Skeletal muscle satellite cell (primary cell): Measurements from ENCODE around the gene NPTN.
"Not testable (repeated sequence)": the region's sequence is repeated elsewhere in the genome, so short reads cannot be mapped to it uniquely, and the experiment has no call there.

Source experiments
- H3K27me3 ChIP-seq: 2 replicates; pipeline ENCODE4 v1.7.0; 2013; ENCODE audit warnings: low read length; ENCODE audit not compliant: control insufficient read depth, insufficient read depth
- H3K36me3 ChIP-seq: 2 replicates; pipeline ENCODE4 v1.7.0; 2013; ENCODE audit warnings: mild to moderate bottlenecking, control low read depth, low read length; ENCODE audit not compliant: insufficient read depth
- H3K4me1 ChIP-seq: 2 replicates; pipeline ENCODE4 v1.7.0; 2013; ENCODE audit warnings: low read length; ENCODE audit not compliant: control insufficient read depth, insufficient read depth
- H3K4me2 ChIP-seq: 2 replicates; pipeline ENCODE4 v1.7.0; 2013; ENCODE audit warnings: mild to moderate bottlenecking, low read length
- H3K4me3 ChIP-seq: 2 replicates; pipeline ENCODE4 v1.7.0; 2013; ENCODE audit warnings: low read length
- H3K9ac ChIP-seq: 2 replicates; pipeline ENCODE4 v1.7.0; 2013; ENCODE audit warnings: mild to moderate bottlenecking, low read depth, low read length, moderate library complexity
- H3K9me3 ChIP-seq: replicated peaks from 2 replicates; pipeline ENCODE4 v1.7.0; 2013; ENCODE audit warnings: mild to moderate bottlenecking, control low read depth, low read length

The NPTN gene

DNA sequence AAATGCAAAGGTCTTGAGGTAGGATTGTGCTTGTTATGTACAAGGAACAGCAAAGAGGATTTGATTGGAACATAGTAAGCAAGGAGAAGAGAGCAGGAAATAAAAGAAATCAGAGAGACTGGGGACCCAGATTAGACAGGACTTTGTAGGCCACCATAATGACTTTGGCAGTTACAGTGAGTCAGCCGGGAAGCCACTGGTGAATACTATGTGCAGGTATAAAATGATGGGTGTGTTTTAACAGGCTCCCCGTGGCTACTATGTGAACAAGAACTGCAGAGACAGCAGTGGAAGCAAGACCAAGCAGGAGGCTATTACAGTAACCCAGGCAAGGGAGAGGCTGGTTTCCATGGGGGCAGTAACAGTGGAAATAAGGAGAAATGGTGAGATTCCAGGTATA, 55.2 kb downstream of the NPTN start:
- H3K36me3 ChIP-seq, result peaks cover 62% of the 10 kb centered on the region
- no peaks in the 10 kb centered on the region for H3K9me3 ChIP-seq

GRCh38 chr15:73577593-73577992, 55.6 kb downstream of the NPTN start:
- not testable (repeated sequence) for H3K9me3 ChIP-seq, H3K27me3 ChIP-seq, H3K4me3 ChIP-seq, H3K4me1 ChIP-seq, H3K4me2 ChIP-seq, H3K9ac ChIP-seq
- peaks cover 62% of the 10 kb centered on the region for H3K36me3 ChIP-seq

More for the DNA sequence above, 55.2 kb downstream of the NPTN start:
- no peaks in the 10 kb centered on the region for H3K4me1 ChIP-seq
- H3K4me3 ChIP-seq, result no peak overlapping the region
- no peaks in the 10 kb centered on the region for H3K27me3 ChIP-seq
- H3K4me2 ChIP-seq, result no peak overlapping the region
- H3K9ac ChIP-seq, result no peak overlapping the region

DNA sequence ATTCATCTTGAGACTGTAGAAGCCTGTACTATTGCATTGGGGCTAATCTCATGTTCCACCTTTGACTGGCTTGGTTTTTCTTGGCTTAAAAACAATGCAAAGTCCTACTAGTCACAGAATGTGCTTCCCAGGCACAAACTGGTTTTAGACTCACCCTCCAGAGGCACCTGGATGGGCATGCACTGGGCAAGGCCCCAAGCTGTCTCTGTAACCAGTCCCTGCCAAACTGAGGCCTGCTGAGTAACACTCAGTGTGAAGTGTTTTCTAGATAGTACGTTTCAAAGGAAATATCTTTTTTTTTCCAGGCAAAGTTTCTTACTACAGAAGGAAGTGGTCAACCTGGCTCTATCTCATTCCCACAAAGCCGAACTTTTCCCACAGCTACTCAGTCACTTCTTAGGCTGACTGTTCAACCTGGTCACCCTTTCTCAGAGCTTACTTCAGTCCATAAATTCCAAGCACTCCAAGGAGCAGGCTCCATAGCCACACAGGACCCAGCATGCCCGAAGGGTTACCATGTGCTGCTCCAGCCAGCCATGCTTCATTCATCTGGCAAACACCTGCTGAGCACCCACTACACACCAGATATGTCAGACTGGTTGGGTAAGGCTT, 57.4 kb downstream of the NPTN start:
- H3K9ac ChIP-seq, result no peak overlapping the region
- H3K4me1 ChIP-seq, result no peaks in the 10 kb centered on the region
- H3K4me3 ChIP-seq, result no peak overlapping the region
- peaks cover 67% of the 10 kb centered on the region for H3K36me3 ChIP-seq
- no peaks in the 10 kb centered on the region for H3K27me3 ChIP-seq
- H3K9me3 ChIP-seq, result no peaks in the 10 kb centered on the region
- H3K4me2 ChIP-seq, result no peak overlapping the region

GRCh38 chr15:73573572-73573971, 59.6 kb downstream of the NPTN start:
- no peaks in the 10 kb centered on the region for H3K4me1 ChIP-seq
- H3K36me3 ChIP-seq, result peaks cover 76% of the 10 kb centered on the region
- no peak overlapping the region for H3K4me2 ChIP-seq
- H3K4me3 ChIP-seq, result no peak overlapping the region
- no peaks in the 10 kb centered on the region for H3K9me3 ChIP-seq
- H3K27me3 ChIP-seq, result no peaks in the 10 kb centered on the region
- H3K9ac ChIP-seq, result no peak overlapping the region

DNA sequence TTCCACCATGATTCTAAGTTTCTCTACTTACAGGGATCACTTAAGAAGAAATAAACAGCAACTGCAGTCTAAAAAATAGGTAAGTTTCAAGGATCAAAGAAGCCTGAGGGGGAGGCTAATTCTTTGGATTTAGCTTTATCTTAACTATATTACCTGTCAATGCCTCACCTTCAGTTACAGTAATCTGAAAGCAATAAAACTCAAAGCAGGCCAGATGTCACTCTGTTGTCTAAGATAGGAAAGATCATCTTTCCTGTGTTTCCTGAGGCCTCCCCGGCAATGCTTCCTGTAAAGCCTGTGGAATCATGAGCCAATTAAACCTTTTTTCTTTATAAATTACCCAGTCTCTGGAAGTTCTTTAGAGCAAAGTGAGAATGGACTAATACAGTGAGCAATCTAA, 60.2 kb downstream of the NPTN start:
- Histone ChIP-seq H3K36me3 (peaks cover 78% of the 10 kb centered on the region), H3K9ac (no peak overlapping the region), H3K4me3 (no peak overlapping the region), H3K4me1 (no peaks in the 10 kb centered on the region), H3K27me3 (no peaks in the 10 kb centered on the region), H3K4me2 (no peak overlapping the region), H3K9me3 (no peaks in the 10 kb centered on the region)

GRCh38 chr15:73572296-73572695, 60.9 kb downstream of the NPTN start:
- H3K4me2 ChIP-seq, result no peak overlapping the region
- peaks cover 77% of the 10 kb centered on the region for H3K36me3 ChIP-seq
- no peaks in the 10 kb centered on the region for H3K4me1 ChIP-seq
- no peak overlapping the region for H3K9ac ChIP-seq
- H3K27me3 ChIP-seq, result no peaks in the 10 kb centered on the region
- H3K9me3 ChIP-seq, result no peaks in the 10 kb centered on the region
- H3K4me3 ChIP-seq, result no peak overlapping the region

DNA sequence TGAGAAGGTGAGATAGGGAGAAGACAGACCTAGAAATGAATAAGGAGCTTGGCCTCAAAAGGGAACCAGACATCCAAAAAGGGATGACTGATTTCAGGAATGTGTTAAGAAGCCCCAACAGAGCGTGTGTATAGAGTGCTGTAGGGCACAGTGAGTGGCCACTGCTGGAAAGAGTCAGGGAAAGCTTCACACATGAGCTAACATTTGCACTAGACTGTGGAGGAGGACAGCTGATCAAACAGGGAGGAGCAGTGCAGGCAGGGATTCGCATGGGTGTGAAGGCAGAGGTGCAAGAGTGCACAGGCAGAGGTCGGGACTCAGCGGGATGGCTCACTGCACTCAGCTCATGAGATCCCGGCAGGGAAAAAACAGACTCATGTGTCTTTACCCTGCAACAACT, 61.8 kb downstream of the NPTN start:
- H3K36me3 ChIP-seq, result peaks cover 81% of the 10 kb centered on the region
- H3K9me3 ChIP-seq, result no peaks in the 10 kb centered on the region
- no peaks in the 10 kb centered on the region for H3K4me1 ChIP-seq
- no peak overlapping the region for H3K9ac ChIP-seq
- H3K27me3 ChIP-seq, result no peaks in the 10 kb centered on the region
- no peak overlapping the region for H3K4me3 ChIP-seq
- H3K4me2 ChIP-seq, result no peak overlapping the region

GRCh38 chr15:73570355-73571032, 62.7 kb downstream of the NPTN start:
- H3K36me3 ChIP-seq, result peaks cover 78% of the 10 kb centered on the region
- no peaks in the 10 kb centered on the region for H3K27me3 ChIP-seq
- H3K9me3 ChIP-seq, result no peaks in the 10 kb centered on the region
- H3K4me3 ChIP-seq, result no peak overlapping the region
- no peak overlapping the region for H3K9ac ChIP-seq
- no peaks in the 10 kb centered on the region for H3K4me1 ChIP-seq
- H3K4me2 ChIP-seq, result no peak overlapping the region

DNA sequence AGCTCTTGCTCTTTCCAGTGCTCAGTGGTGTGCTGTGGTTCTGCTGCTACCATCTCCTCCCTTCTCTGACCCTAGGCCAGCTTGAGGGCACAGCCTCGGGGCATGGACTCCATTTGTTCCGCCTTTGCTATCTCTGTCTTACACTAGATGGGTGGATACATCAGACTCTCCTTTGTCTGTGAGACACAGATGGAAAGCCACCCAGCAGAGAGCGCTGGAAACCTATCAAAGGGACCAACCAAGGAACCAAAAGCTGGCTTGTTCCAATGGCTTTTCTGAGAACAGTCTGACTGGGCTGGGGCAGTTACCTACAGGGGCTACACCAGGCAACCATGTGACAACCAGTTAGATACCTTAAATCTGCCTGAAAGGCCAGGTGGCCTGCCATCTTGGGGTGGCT, 63.8 kb downstream of the NPTN start:
- Histone ChIP-seq H3K4me3 (no peak overlapping the region), H3K9ac (no peak overlapping the region), H3K27me3 (no peaks in the 10 kb centered on the region), H3K4me1 (peaks cover 6% of the 10 kb centered on the region), H3K9me3 (no peaks in the 10 kb centered on the region), H3K36me3 (peaks cover 82% of the 10 kb centered on the region), H3K4me2 (no peak overlapping the region)

DNA sequence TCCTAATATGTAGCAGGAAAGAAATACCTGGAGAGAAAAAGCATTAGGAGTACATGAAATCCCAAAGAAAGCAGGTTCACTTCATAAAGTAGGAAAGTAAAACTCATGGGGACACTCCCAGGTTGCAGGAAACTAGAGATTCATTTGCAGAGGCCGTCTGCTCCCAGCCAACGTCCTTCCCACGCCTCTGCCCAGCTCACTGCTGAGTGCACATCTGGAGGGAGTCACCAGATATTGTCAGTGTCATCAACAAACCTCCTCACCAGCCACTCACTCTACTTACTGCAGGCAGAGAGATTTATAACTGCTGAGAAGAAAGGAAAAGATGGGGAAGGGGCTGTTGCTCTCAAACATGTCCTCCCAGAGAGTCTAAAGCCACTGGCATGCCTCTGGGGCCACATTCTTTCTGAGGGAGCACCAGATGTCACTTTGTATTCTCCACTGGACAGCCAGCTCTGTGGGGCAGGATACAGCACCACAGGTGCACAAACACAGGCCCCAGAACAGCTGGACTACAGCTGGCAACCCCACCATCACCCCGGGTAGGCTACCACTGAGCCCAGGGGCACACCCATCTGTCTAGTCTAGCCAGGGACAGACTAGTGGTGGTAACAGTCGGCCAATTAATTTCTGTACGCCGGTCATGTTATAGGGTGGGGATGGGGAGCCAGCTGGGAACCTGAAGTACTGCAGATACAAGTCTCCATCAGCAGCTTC, 64.5 kb downstream of the NPTN start:
- Histone ChIP-seq H3K27me3 (no peaks in the 10 kb centered on the region), H3K36me3 (peaks cover 80% of the 10 kb centered on the region), H3K4me3 (no peak overlapping the region), H3K4me1 (peaks cover 12% of the 10 kb centered on the region), H3K9me3 (no peaks in the 10 kb centered on the region), H3K9ac (no peak overlapping the region), H3K4me2 (no peak overlapping the region)

- no peak overlapping the region for H3K4me2 ChIP-seq
- H3K4me3 ChIP-seq, result no peak overlapping the region
- H3K36me3 ChIP-seq, result peaks cover 76% of the 10 kb centered on the region
- no peak overlapping the region for H3K9ac ChIP-seq
- no peaks in the 10 kb centered on the region for H3K9me3 ChIP-seq
- H3K4me1 ChIP-seq, result peaks cover 12% of the 10 kb centered on the region
- H3K27me3 ChIP-seq, result no peaks in the 10 kb centered on the region
These were observed 66.2 kb downstream of the NPTN start for GRCh38 chr15:73567020-73567419.
